SK-N-MC (cell line): ENCODE data around the gene B3GALNT2.

Source experiments
- DNase-seq: peaks from one replicate; pipeline ENCODE4 v3.0.0-alpha.2; 2011; ENCODE audit warnings: low read depth, low spot score
- H3K27ac ChIP-seq: fragments of 200-600 bp; sonication (generic); 2 replicates; pipeline ENCODE4 v1.5.1; 2016; ENCODE audit warnings: mixed run types
- H3K36me3 ChIP-seq: fragments of 200-600 bp; sonication (generic); 2 replicates; pipeline ENCODE4 v1.6.1; 2017; ENCODE audit warnings: antibody characterized with exemption, low read length, mixed read lengths; ENCODE audit not compliant: insufficient read depth
- H3K4me3 ChIP-seq: fragments of 200-600 bp; sonication (generic); 2 replicates; pipeline ENCODE4 v1.5.1; 2016
- H3K9ac ChIP-seq: fragments of 200-600 bp; sonication (generic); 2 replicates; pipeline ENCODE4 v1.8.0; 2017; ENCODE audit warnings: mixed run types, mixed read lengths; ENCODE audit not compliant: insufficient read length
- H3K9me3 ChIP-seq: fragments of 200-600 bp; sonication (generic); 2 replicates; pipeline ENCODE4 v1.6.1; 2017; ENCODE audit warnings: low read depth, mild to moderate bottlenecking, antibody characterized with exemption, low read length, moderate library complexity, mixed read lengths
- EZH2 ChIP-seq: fragments of 200-600 bp; sonication (generic); IDR thresholded peaks from one replicate; pipeline ENCODE4 v1.6.1; 2017; ENCODE audit warnings: antibody characterized with exemption
- FOXP2 ChIP-seq: optimal IDR thresholded peaks from 2 replicates; pipeline ENCODE3; 2011; ENCODE audit warnings: mild to moderate bottlenecking, moderate library complexity; ENCODE audit not compliant: insufficient read depth; ENCODE audit errors: extremely low read length, control extremely low read depth
- POLR2AphosphoS5 ChIP-seq: IDR thresholded peaks from 2 replicates; pipeline ENCODE4 v1.6.1; 2012; ENCODE audit warnings: mild to moderate bottlenecking, low read depth, low read length, borderline replicate concordance

The B3GALNT2 gene

DNA sequence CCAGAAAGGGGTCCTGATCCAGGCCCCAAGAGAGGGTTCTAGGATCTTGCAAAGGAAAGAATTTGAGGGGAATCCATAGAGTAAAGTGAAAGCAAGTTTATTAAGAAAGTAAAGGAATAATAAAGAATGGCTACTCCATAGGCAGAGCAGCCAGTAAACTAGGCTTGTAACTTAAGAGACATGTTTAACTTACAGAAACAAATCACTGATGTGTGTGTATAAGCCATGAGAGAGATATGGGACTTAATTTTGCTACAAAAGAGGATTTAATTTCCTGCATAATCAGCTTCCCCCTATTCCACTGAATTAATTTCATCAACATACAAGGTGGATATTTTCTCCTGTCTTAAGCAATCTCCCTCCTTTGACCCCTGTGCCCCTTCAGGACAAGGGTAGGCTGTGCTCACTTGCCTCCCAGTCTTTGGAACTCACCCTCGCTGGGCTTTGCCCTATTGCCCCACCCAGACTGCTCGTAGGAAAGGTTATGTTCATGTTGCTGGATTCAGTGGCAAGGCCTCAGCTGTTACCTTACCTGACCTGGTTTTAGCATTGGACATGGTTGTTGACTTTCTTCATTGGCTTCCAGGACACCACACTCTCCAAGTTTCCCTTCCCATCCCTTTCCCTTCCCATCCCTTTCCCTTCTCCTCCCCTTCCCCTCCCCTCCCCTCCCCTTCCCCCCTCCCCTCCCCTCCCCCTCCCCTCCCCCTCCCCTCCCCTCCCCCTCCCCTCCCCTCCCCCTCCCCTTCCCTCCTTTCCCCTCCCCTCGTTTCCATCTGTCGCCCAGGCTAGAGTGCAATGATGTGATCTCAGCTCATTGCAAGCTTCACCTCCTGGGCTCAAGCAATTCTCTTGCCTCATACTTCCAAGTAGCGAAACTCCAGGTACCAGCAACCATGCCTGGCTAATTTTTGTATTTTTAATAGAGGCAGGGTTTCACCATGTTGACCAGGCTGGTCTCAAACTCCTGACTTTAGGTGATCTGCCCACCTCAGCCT lies 92.5 kb downstream of the B3GALNT2 start:
- no peak overlapping the region for H3K9ac ChIP-seq
- H3K36me3 ChIP-seq: peaks cover 3% of the 10 kb centered on the region; the same call in 1 of the 2 replicates
- H3K9me3 ChIP-seq: no peaks in the 10 kb centered on the region
- peak overlapping the region; percentile 61 for H3K27ac ChIP-seq
- H3K4me3 ChIP-seq: no peak overlapping the region
- no peak for DNase-seq
- no peak for TF ChIP-seq EZH2
- TF ChIP-seq FOXP2: no peak

GRCh38 chr1:235410467-235410866 lies 93.8 kb downstream of the B3GALNT2 start:
- Histone ChIP-seq H3K4me3 (no peak overlapping the region), H3K27ac (peak overlapping the region; percentile 46; the same call in 1 of the 2 replicates), H3K9ac (no peak overlapping the region), H3K36me3 (peaks cover 3% of the 10 kb centered on the region; the same call in 1 of the 2 replicates), H3K9me3 (no peaks in the 10 kb centered on the region)
- TF ChIP-seq POLR2AphosphoS5 (no peak), EZH2 (no peak)
- no peak for DNase-seq

- TF ChIP-seq EZH2: no peak
- TF ChIP-seq FOXP2: no peak
- no peak for TF ChIP-seq POLR2AphosphoS5
- H3K36me3 ChIP-seq: no peaks in the 10 kb centered on the region
- no peak overlapping the region for H3K9ac ChIP-seq
- DNase-seq: no peak
- no peaks in the 10 kb centered on the region for H3K9me3 ChIP-seq
- 0 out of 2 replicates have a peak overlapping the region, but pooled peaks have one; percentile 14 for H3K27ac ChIP-seq
- no peak overlapping the region for H3K4me3 ChIP-seq
Observed at GRCh38 chr1:235409042-235409820, 95.0 kb downstream of the B3GALNT2 start.

DNA sequence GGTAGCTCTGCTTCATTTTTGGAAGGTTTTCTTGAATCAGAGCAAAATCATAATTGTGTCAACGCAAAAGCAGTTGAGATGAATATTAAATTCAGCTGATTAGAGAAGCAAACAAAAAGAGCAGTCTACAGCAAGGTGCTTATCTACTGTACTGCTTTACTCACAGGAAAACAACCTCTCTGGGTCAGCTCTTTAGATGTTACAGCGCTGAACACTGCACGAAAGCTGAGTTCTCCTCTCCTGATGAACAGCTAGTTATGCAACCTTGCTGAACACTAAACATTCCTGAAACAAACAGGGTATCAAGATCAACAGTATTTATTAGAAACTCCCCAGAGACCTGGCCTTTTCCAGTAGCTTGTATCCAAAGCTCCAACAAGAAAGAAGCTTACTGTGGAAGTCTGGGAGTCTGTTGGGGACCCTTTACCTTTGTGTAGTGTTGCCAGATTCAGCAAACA lies 95.7 kb downstream of the B3GALNT2 start:
- Histone ChIP-seq H3K9me3 (no peaks in the 10 kb centered on the region), H3K27ac (0 out of 2 replicates have a peak overlapping the region, but pooled peaks have one; percentile 14), H3K9ac (no peak overlapping the region), H3K4me3 (no peak overlapping the region), H3K36me3 (no peaks in the 10 kb centered on the region)
- TF ChIP-seq EZH2 (no peak), FOXP2 (no peak), POLR2AphosphoS5 (no peak)
- no peak for DNase-seq

GRCh38 chr1:235407419-235407818 lies 96.8 kb downstream of the B3GALNT2 start:
- TF ChIP-seq POLR2AphosphoS5 (no peak), EZH2 (no peak), FOXP2 (no peak)
- DNase-seq: no peak
- Histone ChIP-seq H3K9me3 (no peaks in the 10 kb centered on the region), H3K4me3 (no peak overlapping the region), H3K9ac (no peak overlapping the region), H3K27ac (no peak overlapping the region), H3K36me3 (no peaks in the 10 kb centered on the region)

GRCh38 chr1:235404190-235404589 lies 100.1 kb downstream of the B3GALNT2 start:
- Histone ChIP-seq H3K27ac (no peak overlapping the region), H3K36me3 (no peaks in the 10 kb centered on the region), H3K9ac (no peak overlapping the region), H3K9me3 (no peaks in the 10 kb centered on the region), H3K4me3 (no peak overlapping the region)
- DNase-seq: no peak
- no peak for TF ChIP-seq POLR2AphosphoS5
- no peak for TF ChIP-seq EZH2
- no peak for TF ChIP-seq FOXP2

GRCh38 chr1:235403593-235403992 lies 100.7 kb downstream of the B3GALNT2 start:
- Histone ChIP-seq H3K9me3 (no peaks in the 10 kb centered on the region), H3K4me3 (no peak overlapping the region), H3K36me3 (no peaks in the 10 kb centered on the region), H3K27ac (no peak overlapping the region), H3K9ac (no peak overlapping the region)
- DNase-seq: no peak
- TF ChIP-seq FOXP2 (no peak), POLR2AphosphoS5 (no peak), EZH2 (no peak)

GRCh38 chr1:235402457-235403200 lies 101.6 kb downstream of the B3GALNT2 start:
- Histone ChIP-seq H3K27ac (no peak overlapping the region), H3K9me3 (no peaks in the 10 kb centered on the region), H3K36me3 (no peaks in the 10 kb centered on the region), H3K9ac (no peak overlapping the region), H3K4me3 (no peak overlapping the region)
- no peak for TF ChIP-seq FOXP2
- no peak for DNase-seq
